Measurements from ENCODE around the gene TLCD4.
"Not testable (repeated sequence)": the region's sequence is repeated elsewhere in the genome, so short reads cannot be mapped to it uniquely, and the experiment has no call there.

Gene TLCD4, protein sequence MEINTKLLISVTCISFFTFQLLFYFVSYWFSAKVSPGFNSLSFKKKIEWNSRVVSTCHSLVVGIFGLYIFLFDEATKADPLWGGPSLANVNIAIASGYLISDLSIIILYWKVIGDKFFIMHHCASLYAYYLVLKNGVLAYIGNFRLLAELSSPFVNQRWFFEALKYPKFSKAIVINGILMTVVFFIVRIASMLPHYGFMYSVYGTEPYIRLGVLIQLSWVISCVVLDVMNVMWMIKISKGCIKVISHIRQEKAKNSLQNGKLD

DNA sequence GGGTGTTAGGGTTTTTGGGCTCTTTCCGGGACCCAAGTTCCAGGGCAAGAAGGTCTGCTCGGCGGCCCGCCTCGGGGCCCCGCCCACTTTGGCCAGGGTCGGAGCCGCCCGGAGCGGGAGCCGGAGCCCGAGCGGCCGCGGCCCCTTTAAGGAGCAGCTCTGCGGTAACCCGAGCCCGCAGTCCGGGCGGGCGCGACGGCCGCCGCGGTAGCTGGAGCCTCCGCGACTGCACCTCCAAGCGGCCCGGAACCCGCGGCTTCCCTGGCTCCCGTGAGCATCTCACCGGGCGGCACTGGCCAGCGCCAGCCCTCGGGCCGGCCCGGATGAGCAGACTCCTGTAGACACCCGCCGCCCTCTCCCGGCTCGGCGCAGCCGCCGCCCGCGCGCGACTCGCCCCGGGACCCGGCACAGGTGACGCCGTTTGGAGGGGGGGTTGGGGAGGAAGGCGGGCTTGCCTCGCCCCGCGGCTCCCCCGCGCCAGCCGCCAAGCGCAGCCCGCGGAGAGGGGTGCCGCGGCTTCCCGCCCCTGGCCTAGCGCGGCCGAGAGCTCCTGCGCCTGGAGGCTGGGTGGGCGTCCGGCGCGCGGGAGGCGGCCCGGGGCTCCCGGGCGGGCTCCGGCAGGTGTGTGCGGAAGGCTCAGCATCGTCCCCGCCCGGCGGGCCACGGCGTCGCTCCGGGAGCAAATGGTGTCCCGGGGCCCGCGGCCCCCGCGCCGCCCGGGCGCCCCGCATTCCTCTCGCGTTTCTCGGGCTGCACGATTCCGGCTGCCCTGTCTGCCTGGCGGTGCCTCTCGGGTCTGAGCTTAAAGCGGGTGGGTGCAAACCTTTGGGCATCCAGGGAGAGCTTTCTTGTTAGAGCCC lies at the start of gene TLCD4:
Gene TLCD4, plus strand, starts transcription at position 149 of the 860 bp plus-strand sequence. CDS start 26,547 bp downstream, outside the sequence.
- peak; percentile 60 for DNase-seq (ENCODE audit: low read depth)

DNA sequence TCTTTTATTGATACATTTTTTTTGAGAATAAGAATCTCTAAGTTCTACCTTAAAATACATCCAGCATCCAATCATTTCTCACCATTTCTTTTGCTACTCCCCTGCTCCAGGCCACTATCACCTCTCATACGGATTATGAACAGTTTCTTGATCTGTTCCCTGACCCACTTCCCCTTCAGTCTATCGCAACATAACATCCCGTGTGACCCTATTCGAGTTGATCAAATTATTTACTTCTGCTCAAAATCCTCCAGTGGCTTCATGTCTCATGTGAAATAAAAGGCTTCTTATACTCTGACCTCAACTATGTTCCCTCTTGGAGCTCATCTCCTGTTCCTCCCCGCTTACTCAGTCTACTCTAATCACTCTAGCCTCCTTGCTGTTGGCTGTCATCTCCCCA lies 49.6 kb upstream of the TLCD4 start:
- DNase-seq (ENCODE audit: low read depth) = no peak

DNA sequence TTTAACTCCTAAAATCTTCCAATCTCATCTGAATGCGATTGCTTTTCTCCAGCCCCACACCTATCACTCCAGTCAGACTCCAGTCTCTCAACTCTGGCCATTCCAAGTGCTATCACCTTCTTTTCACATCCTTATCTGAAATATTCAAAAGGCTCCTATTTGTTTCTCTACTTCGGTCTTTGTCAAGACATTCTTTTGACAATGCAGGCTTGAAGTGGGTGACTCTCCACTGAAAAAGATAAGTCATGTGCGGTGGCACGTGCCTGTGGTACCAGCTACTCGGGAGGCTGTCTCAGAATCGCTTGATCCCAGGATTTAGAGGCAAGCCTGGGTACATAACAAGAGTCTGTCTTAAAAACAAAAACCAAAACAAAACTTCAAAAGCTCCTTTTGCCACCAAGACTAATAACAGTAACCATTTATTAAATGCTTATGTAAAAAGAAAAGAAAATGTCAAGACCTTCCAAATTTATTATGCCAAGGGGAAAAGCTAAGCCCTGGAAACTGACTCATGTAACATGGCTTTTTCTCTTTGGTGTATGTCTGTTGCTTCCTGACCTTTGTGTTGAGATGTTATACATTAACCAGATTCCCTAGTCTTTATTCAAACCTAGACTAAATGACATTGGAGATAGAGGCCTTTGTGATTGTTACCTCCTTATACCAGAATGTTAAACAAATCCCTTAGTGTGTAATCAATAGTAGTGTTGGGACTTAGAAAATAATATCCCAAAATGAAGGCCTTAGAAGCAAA lies 48.0 kb upstream of the TLCD4 start:
- DNase-seq (ENCODE audit: low read depth) = no peak

DNA sequence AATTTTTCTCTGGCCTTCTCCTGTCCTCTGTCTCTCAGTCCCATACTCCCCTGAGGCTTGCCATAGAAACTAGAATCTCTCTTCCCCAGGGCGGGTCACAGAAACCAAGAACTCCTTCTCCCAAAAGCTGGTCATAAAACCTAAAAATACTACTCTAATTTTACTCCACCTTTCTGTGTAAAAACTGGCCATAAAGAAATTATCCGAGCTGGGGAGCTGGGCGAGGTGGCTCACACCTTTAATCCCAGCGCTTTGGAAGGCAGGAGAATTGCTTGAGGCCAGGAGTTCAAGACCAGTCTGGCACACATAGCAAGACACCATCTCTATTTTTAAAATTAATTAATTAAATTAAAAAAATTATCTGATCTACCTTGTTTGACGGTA lies 47.5 kb upstream of the TLCD4 start:
- no peak for DNase-seq (ENCODE audit: low read depth)

DNA sequence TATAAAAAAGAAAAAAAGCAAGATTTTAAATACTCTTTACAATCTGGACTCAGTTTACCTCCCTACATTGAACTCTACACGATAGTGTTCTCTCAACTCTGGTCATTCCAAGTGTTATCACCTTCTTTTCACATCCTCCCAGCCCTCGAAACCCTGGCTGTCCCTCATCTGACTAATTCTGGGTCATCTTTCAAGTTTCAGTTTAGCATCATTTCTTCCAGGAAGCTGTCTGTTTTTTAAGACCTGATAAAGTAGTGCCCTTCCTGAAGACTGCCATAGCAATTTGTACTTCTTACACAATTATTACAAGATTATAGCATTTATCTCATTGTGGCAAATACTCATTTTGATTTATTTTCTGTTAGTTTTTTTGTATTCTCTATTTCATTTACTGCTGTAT lies 45.6 kb upstream of the TLCD4 start:
- no peak for DNase-seq (ENCODE audit: low read depth)

DNA sequence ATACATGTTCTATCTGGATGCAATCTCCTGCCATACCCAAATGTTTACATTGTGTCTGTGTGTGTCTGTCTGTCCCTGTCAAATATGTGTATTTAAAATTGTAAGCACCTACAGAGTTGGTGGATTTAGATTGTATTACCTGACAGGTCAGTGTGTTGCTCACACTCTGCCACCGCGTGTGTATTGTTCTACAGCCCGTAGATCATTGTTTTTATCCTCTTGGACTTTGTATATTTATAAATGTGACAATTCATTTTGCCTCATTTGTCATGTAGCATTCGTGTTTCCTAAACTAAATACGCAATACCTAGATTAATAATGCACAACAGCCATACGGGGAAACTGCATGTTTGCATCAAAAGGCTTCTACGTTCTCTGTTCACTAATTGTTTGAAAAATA lies 45.0 kb upstream of the TLCD4 start:
- DNase-seq (ENCODE audit: low read depth) = no peak

DNA sequence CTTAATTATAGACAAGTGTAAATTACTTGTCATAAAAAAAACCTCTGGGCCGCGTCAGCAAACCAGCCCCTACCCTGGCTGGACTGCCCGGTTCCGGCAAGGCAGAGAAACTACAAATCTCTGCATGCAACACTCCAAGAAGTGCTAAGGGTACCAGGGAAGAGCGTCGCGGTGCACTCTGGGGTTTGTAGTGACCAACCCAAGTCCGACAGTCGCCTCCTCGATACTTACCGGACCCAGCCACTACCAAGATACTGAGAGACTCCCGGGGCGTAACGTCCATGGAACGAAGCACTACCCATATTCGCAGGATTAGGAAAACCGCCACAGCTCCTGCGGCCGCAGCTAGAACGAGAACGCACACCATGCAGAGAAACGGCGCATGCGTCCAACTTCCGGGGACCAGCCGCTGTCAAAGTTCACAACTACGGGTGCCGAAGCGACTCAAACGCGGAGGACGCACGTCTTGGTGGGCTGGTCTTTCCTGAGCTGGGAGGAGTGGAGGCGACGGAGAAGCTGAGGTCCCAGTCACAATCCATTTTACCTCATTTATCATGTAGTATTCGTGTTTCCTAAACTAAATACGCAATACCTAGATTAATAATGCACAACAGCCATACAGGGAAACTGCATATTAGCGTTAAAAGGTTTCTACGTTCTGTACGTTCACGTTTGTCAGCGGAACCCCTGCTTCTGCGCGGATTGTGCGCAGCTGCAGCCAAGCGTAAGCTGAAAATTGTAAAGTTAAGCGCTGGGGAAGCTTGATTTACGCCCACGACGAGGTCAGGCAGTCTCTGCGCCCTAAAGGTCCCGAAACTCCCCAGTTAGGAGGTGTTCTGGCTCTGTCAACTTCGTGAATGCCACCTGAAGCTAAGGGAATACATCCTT lies 44.4 kb upstream of the TLCD4 start, which contains the start of gene ALG14:
Gene ALG14, minus strand, starts transcription at position 420 of the 888 bp plus-strand sequence. Its CDS starts 53 bp downstream, at position 367.
- peak; percentile 96 for DNase-seq (ENCODE audit: low read depth)

DNA sequence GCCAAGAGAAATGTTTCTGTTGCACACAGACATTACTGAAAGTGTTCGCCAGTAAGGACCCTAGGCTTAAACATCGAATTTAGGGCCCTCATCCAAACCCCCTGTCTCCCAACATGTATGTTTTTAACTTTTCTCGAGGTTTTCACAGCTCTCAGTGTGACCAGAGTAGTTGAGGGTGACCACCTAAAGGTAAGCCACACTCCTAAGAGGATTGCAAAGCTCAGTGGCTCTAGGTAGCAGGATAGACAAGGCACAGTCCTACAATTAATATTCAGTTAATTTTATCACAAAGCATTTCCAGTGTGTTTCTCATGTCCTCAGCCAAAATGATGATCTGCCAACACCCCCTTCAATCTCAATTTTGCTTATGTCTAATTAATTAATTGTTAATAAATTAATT lies 43.7 kb upstream of the TLCD4 start:
- no peak for DNase-seq (ENCODE audit: low read depth)

DNA sequence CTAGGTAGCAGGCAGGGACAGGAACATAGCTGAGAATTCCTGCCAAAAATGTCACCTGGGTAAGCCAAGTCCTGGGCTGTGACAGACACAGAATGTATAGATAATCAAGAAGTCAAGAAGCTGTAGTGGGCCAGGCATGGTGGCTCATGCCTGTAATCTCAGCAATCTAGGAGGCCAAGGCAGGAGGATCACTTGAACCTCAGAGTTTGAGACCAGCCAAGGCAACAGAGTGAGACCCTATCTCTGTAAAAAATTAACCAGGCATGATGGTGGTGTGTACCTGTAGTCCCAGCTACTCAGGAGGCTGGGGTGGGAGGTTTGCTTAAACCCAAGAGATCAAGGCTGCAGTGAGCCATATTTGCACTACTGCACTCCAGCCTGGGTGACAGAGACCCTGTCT lies 41.1 kb upstream of the TLCD4 start:
- DNase-seq (ENCODE audit: low read depth) = no peak

DNA sequence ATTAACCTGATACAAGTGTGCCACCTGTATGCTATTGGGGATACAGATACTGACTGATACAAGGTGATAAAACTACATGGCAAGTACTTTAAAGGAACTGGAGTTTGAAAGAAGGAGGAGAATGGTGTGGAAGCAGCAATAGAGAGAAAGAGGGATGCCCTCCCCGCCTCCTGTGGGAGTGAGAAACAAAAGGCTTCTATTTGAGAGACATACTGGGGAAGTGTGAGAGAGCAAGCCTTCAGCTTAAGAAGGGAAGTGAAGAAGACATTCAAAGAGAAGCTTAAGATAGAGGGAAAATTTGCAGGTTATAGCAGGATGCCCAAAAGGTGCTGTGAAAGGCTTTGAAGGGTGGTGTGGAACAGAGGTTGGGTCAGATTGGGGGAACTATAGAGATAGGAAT lies 36.7 kb upstream of the TLCD4 start:
- no peak for DNase-seq (ENCODE audit: low read depth)

DNA sequence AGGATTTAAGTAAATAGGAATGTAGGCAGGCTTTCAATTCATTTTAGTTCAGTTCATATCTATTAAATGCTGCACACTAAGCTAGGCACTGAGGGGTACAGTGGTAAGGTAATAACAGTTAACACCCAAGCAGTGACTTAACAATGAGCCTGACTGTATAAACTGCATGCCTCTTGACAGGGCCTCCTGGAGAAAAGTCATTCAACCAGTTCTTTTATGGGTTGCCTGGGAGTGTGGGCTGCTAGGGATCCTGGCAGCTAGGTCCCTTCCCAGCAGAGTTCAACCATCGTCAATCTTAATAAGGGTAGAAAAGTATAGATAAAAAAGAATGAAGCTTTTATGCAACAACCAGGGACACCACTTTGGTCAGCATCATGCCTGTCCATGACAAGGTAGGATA lies 36.3 kb upstream of the TLCD4 start:
- DNase-seq (ENCODE audit: low read depth) = no peak

DNA sequence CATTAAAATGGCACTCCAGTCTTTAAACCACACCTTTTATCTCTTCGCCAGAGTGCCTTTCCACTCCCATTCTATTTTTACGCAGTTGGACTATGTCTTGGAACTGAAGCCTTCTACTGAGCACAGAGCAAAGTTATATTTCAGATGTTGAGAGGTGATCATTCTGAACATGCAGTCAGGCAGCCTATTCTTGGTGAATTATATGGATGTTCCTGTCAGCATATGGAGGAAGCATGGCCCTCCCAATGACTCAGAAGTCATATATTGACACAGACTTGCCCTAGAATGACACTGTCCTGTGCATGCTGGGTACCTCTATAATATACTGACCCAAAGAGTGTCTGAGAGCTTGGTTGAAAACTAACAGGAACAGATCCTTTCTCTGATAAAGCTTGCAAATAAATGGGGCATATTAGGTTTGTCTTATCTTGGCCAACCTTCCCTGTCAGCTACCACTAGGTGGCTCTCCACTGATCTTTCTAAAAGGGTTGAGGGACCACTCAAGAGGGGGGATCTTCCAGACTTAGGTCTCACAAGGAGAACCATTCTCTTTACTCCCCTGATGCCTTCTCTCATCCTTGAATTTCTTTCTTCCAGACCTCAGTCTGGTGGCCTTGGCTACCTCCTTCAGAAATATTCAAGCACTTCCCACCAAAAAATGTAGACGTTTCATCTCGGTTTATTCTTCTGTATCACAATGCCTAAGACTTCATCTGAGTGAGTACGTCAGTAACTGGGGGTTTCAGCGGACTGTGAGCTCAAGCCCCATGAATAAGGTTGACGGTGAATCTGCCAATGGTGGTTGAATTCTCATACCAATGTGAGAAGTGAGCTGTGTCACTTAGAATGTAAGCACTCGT lies 32.6 kb upstream of the TLCD4 start:
- peak; percentile 61 for DNase-seq (ENCODE audit: low read depth)

DNA sequence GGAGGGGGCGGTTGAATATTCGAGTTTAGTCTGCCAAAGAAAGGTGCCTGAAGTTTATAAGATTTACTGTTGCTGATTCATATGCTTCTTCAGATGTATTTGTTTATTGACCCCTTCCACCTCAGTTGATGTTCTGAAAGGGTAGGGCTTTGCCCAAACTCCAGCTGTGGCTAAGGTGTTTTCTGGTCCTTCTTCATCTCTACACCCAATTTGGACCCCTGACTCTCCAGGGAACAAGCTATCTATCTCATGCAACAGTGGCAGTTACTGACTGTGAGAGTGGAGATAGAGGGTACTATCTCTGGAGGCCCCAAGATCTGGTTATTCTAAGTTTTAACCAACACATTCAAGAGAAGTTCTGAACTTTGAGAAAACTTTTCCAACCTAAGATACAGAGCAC lies 31.8 kb upstream of the TLCD4 start:
- no peak for DNase-seq (ENCODE audit: low read depth)

DNA sequence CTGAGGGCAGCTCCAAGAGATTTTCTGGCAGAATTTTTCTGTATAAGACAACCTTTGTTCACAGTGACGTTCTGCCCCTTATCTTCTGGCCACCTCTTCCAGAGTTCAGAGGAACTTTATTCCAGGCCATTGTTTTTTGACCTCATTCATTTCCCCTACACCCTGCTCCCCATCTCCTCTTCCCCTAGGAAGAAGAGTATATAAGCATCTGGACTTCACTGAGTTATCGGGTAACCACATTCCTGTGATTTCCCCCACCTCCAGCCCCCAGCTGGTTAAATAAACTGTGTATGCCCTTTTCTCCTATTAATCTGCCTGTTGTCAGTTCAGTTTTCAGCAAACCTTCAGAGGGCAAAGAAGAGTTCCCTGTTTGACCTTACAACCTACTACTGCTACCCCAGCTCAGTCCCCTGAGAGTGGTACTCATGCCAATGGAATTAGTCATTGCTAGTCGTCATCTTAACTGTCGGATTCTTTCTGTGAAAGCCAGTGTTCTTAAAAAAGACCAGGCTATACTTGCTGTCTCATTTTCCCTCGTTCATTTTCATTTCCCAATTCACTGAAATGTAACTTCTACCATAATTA lies 30.1 kb upstream of the TLCD4 start:
- DNase-seq (ENCODE audit: low read depth) = peak; percentile 92

DNA sequence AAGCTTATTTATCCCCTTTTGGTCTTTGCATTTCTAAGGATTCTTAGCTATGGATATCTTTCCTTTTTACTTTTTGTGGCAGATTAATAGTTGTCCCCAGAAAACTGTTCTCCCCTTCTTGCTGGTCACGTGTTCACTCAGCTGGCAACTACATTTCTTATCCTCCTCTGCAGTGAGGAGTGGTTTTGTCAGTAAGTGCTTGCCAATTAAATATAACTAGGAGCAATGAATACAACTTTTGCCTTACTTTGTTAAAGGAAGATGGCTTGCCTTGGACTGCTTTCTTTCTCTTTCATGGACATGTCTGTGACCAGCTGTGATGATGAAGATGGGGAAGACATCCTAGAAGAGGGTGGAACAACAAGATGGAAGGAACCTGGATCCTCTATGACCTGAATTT lies 28.9 kb upstream of the TLCD4 start:
- no peak for DNase-seq (ENCODE audit: low read depth)

DNA sequence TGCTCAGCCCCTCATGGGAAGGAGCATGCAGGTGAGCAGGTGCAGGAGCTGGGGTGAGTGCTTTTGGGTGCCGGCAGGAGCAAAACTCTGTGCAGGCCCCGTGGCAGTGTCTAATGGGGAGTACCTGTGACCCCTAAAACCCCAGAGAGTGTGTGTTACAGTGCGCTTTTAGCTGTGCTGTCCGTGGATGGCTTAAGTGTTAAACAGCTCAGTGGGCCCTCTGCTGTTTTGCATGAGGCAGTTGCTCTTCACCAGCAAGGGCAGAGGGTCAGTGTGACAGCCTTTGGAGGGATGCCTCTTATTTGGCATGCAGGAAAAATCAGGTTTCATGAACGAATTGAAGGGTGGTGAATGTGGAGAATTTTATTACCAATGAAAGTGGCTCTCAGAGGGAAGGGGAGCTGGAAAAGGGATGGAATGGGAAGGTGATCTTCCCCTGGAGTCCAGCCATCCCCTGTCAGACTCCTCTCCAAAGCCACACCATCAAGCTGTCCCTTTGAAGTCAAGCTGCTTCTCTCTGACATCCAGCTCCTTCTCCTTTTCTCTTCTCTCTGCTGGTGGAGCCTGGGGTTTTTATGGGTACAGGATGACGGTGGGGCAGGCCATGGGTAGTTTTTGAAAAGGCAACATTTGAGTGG lies 27.4 kb upstream of the TLCD4 start:
- no peak for DNase-seq (ENCODE audit: low read depth)

DNA sequence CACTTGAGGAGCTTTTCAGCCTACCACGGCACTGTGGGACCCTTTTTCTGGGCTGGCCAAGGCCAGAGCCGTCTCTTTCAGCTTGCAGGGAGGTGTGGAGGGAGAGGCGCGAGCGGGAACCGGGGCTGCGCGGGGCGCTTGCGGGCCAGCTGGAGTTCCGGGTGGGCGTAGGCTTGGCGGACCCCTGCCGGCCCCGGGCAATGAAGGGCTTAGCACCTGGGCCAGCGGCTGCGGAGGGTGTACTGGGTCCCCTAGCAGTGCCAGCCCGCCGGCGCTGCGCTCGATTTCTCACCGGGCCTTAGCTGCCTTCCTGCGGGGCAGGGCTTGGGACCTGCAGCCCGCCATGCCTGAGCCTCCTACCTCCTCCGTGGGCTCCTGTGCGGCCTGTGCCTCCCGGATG lies 25.9 kb upstream of the TLCD4 start:
- DNase-seq (ENCODE audit: low read depth) = not testable (repeated sequence)

DNA sequence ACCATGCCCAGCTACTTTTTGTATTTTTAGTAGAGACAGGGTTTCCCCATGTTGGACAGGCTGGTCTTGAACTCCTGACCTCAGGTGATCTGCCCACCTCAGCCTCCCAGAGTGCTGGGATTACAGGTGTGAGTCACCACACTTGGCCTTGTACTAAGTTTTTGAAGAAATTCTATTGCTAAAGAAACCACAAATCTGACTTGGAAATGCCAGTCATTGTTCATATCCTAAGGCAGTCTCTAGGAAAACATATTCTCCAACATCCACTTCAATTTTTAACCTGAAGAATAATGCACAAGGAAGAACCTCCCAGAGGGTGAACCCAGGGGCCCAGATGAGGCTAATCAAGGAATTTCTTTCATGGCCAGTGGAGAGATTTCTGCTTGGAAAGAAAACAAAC lies 24.3 kb upstream of the TLCD4 start:
- DNase-seq (ENCODE audit: low read depth) = peak; percentile 39

DNA sequence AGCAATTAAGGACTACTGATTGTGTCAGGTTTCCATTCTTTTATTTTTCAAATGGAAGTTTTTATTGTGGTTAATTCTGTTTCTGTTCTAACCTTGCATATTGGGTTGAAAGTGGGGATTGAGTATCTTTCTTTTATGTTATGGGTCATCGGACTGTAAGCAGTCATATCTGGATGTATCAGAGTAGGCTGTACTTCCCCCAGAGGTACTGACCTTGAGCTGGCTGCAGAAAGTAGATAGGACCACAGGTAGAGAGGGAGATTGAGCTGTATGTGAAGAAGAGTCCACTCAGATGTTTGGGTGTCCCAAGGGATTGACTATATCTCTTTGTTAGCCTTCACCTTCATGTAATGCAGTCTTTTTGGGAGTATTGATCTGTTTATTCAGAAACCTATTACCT lies 23.9 kb upstream of the TLCD4 start:
- DNase-seq (ENCODE audit: low read depth) = no peak

DNA sequence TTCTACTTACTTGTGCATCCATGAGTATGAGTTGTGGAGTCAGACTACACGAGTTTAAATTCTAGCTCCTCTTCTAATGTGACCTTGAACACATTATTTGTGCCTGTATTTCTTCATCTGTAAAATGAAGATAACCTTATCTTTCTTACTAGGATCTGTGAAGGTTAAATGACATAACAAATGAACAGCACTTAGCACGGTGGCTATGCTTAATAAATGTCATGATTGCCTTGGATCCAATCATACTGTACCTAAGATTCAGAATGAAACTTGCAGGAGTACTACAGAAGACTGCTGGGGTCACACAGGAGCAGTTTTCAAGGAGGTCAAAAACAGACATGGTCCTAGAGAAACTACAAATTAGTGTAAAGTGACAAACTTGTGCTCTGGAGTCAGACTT lies 22.2 kb upstream of the TLCD4 start:
- DNase-seq (ENCODE audit: low read depth) = no peak

Data from ELR (cell line).